Mesendoderm (in vitro differentiated cells): ENCODE measurements around the gene TBC1D14.
A peak's percentile ranks its signal among the peaks of the same experiment; 100 is the strongest.

Experiments
- DNase-seq: peaks from one replicate; pipeline ENCODE4 v3.0.0; 2013
- H2AK5ac ChIP-seq: 2 replicates; pipeline ENCODE4 v1.6.1; 2013; ENCODE audit warnings: low read length, inconsistent platforms
- H2BK120ac ChIP-seq: 2 replicates; pipeline ENCODE4 v1.6.1; 2013; ENCODE audit warnings: low read depth, mild to moderate bottlenecking, low read length, moderate library complexity, mixed read lengths
- H2BK15ac ChIP-seq: replicated peaks from 2 replicates; pipeline ENCODE4 v1.6.1; 2013; ENCODE audit warnings: low read depth, mild to moderate bottlenecking, moderate library complexity
- H2BK5ac ChIP-seq: 2 replicates; pipeline ENCODE4 v1.6.1; 2013; ENCODE audit warnings: low read length, inconsistent platforms
- H3K18ac ChIP-seq: 2 replicates; pipeline ENCODE4 v1.6.1; 2013; ENCODE audit warnings: mild to moderate bottlenecking, low read length, mixed read lengths
- H3K23ac ChIP-seq: one replicate; pipeline ENCODE4 v1.6.1; 2013; ENCODE audit warnings: low read length
- H3K27ac ChIP-seq: 2 replicates; pipeline ENCODE4 v1.5.1; 2013; ENCODE audit warnings: low read depth, mild to moderate bottlenecking, inconsistent platforms, low read length, moderate library complexity
- H3K27me3 ChIP-seq: 2 replicates; pipeline ENCODE4 v1.6.1; 2013; ENCODE audit warnings: low read length, control low read depth, mild to moderate bottlenecking, inconsistent platforms; ENCODE audit not compliant: insufficient read depth, poor library complexity
- H3K36me3 ChIP-seq: 2 replicates; pipeline ENCODE4 v1.6.1; 2013; ENCODE audit warnings: low read length, inconsistent platforms; ENCODE audit not compliant: control insufficient read depth, insufficient read depth
- H3K4ac ChIP-seq: one replicate; pipeline ENCODE4 v1.6.1; 2013; ENCODE audit warnings: low read depth, mild to moderate bottlenecking, low read length, moderate library complexity
- H3K4me1 ChIP-seq: 2 replicates; pipeline ENCODE4 v1.6.1; 2013; ENCODE audit warnings: low read depth, low read length, inconsistent platforms; ENCODE audit not compliant: control insufficient read depth
- H3K4me2 ChIP-seq: 2 replicates; pipeline ENCODE4 v1.6.1; 2013; ENCODE audit warnings: low read length
- H3K4me3 ChIP-seq: 2 replicates; pipeline ENCODE4 v1.5.1; 2013; ENCODE audit warnings: mild to moderate bottlenecking, low read length
- H3K56ac ChIP-seq: one replicate; pipeline ENCODE4 v1.6.1; 2013; ENCODE audit warnings: low read length
- H3K79me1 ChIP-seq: 2 replicates; pipeline ENCODE4 v1.6.1; 2013; ENCODE audit warnings: low read length, inconsistent platforms
- H3K79me2 ChIP-seq: 2 replicates; pipeline ENCODE4 v1.6.1; 2013; ENCODE audit warnings: mild to moderate bottlenecking, low read length; ENCODE audit not compliant: control insufficient read depth, insufficient read depth
- H3K9ac ChIP-seq: 2 replicates; pipeline ENCODE4 v1.6.1; 2013; ENCODE audit warnings: low read length, inconsistent platforms
- H4K5ac ChIP-seq: one replicate; pipeline ENCODE4 v1.6.1; 2013; ENCODE audit warnings: low read length
- H4K8ac ChIP-seq: one replicate; pipeline ENCODE4 v1.6.1; 2013; ENCODE audit warnings: low read depth, mild to moderate bottlenecking, control low read depth, low read length, moderate library complexity
- WGBS: extraction: QIAGEN DNeasy Blood & Tissue Kit; methylation state at CpG from one replicate; pipeline ENCODE4 v1.1.7; 2013; ENCODE audit warnings: low lambda C conversion rate, missing lambda C conversion rate; ENCODE audit not compliant: insufficient coverage; ENCODE audit errors: extremely low coverage; 5-methylcytosine and 5-hydroxymethylcytosine counted together

TBC1D14 gene

DNA sequence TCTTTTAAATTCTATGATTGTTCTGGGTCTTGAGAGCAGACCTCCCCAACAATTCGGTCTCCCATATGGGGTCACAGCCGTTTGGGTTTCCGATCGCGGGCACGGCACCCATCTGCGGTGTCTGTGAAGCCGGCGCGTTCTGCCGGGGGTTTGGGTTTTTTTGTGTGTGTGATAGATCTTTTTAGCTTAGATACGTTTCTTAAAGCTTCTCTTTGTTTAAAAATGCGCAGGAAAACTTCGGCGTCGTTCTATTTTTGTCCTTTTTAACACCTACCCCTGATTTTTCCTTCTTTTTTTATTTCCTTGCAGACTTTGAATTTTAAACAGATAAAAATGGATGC lies 34.2 kb downstream of the TBC1D14 start:
- Histone ChIP-seq H3K36me3 (no peaks in the 10 kb centered on the region), H2BK5ac (no peak overlapping the region), H3K4me2 (no peak overlapping the region), H2BK120ac (no peak overlapping the region), H3K79me2 (peaks cover 1% of the 10 kb centered on the region), H3K56ac (no peak overlapping the region), H2AK5ac (no peak overlapping the region), H3K4me3 (no peak overlapping the region), H3K4ac (no peak overlapping the region), H2BK15ac (no peak overlapping the region), H3K27me3 (no peaks in the 10 kb centered on the region), H4K5ac (no peak overlapping the region), H3K9ac (no peak overlapping the region), H3K4me1 (peaks cover 10% of the 10 kb centered on the region), H4K8ac (no peak overlapping the region), H3K79me1 (peaks cover 1% of the 10 kb centered on the region), H3K18ac (no peak overlapping the region), H3K27ac (no peak overlapping the region), H3K23ac (no peak overlapping the region)
- no CpG with 5 or more reads among the region's 16 CpGs for WGBS
- no peak for DNase-seq

DNA sequence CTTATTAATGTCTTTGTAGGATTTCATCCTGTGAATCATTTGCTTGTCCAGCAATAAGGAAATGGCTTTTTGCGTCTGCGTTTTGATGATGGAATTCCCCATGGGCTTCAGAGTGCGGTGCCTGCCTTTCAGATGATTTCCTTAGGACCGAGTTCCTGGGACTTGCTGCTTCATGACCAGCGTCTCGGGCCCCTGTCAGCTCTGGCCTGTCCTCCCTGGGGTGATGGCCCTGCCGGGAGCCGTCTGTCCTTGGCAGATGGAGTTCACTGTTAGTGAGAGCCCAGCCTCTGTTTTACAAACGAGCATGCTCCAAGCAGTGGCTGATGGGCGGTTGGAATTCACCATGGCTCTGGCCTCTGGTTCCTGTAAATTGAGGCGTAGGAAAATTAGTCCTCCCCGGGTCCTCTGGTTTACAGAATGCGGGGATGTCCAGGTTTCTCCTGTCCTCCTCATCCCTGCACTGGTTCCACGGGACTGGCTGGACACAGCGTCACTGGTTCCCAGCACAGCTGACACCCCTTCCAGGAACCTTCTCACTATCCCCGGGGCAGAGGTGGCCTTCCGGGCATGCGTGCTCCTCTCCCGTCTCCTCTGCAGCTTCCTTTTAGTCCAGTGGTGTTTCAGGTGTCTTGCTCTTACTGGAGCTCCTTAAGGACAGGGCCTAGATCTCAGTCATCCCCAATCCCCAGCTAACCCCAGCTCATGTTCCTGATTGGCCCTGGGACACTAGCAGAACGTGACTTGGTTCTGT lies 34.9 kb downstream of the TBC1D14 start:
- no peaks in the 10 kb centered on the region for H3K36me3 ChIP-seq
- no peak overlapping the region for H3K27ac ChIP-seq
- H3K23ac ChIP-seq, result no peak overlapping the region
- no peak overlapping the region for H4K8ac ChIP-seq
- H3K79me2 ChIP-seq, result peaks cover 1% of the 10 kb centered on the region
- no peak overlapping the region for H2BK15ac ChIP-seq
- H3K56ac ChIP-seq, result no peak overlapping the region
- H3K4ac ChIP-seq, result no peak overlapping the region
- no peak overlapping the region for H3K9ac ChIP-seq
- peaks cover 1% of the 10 kb centered on the region for H3K79me1 ChIP-seq
- WGBS, result no CpG with 5 or more reads among the region's 20 CpGs
- H2AK5ac ChIP-seq, result no peak overlapping the region
- no peak overlapping the region for H2BK5ac ChIP-seq
- no peak overlapping the region for H3K18ac ChIP-seq
- H3K4me2 ChIP-seq, result no peak overlapping the region
- peaks cover 10% of the 10 kb centered on the region for H3K4me1 ChIP-seq
- no peak overlapping the region for H2BK120ac ChIP-seq
- no peak overlapping the region for H4K5ac ChIP-seq
- H3K4me3 ChIP-seq, result no peak overlapping the region
- no peaks in the 10 kb centered on the region for H3K27me3 ChIP-seq
- DNase-seq, result no peak

DNA sequence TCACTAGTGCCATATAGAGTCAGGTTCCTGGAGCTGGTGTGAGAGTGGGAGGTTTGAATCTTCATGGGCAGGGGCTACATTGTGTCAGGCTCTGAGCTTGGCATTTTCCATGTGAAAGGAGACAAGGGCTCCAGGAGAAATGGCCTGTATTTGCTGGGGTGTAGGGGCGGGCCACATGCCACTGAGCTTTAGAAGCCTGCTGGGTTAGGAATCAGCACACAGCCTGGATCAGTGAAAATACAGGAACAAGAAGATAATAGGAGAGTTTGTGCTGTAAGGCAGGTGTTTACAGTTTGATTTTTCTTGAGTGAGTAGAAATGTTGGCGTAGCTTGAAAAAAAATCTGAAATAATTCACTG lies 35.4 kb downstream of the TBC1D14 start:
- Histone ChIP-seq H3K79me1 (peaks cover 1% of the 10 kb centered on the region), H3K23ac (no peak overlapping the region), H3K4me1 (peaks cover 10% of the 10 kb centered on the region), H3K4me2 (no peak overlapping the region), H3K9ac (no peak overlapping the region), H3K18ac (no peak overlapping the region), H3K36me3 (no peaks in the 10 kb centered on the region), H3K79me2 (peaks cover 1% of the 10 kb centered on the region), H3K27ac (no peak overlapping the region), H2BK120ac (no peak overlapping the region), H2BK5ac (no peak overlapping the region), H4K5ac (no peak overlapping the region), H2AK5ac (no peak overlapping the region), H3K56ac (no peak overlapping the region), H3K4me3 (no peak overlapping the region), H3K27me3 (no peaks in the 10 kb centered on the region), H4K8ac (no peak overlapping the region), H3K4ac (no peak overlapping the region), H2BK15ac (no peak overlapping the region)
- no peak for DNase-seq
- no CpG with 5 or more reads among the region's 2 CpGs for WGBS

DNA sequence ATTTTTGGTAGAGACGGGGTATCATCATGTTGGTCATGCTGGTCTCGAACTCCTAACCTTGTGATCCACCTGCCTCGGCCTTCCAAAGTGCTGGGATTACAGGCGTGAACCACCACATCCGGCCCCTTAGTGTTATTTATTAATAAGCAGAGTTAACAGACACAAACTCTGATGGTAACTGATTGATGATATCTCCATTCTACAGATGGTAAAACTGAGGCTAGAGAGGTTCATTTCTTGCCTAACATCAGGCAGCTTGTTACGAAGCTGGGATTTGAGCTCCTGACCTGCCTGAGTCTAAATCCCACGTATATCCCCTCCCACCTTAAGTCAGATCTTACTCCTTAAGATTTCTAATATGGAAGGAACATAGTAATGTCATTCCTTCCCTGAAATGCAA lies 36.9 kb downstream of the TBC1D14 start:
- Histone ChIP-seq H2BK5ac (no peak overlapping the region), H3K4ac (no peak overlapping the region), H3K4me1 (peaks cover 8% of the 10 kb centered on the region), H3K23ac (no peak overlapping the region), H3K56ac (no peak overlapping the region), H3K18ac (no peak overlapping the region), H3K9ac (no peak overlapping the region), H3K79me1 (peaks cover 1% of the 10 kb centered on the region), H4K5ac (no peak overlapping the region), H2AK5ac (no peak overlapping the region), H3K79me2 (peaks cover 1% of the 10 kb centered on the region), H3K27me3 (no peaks in the 10 kb centered on the region), H4K8ac (no peak overlapping the region), H3K27ac (no peak overlapping the region), H2BK15ac (no peak overlapping the region), H3K4me3 (no peak overlapping the region), H3K36me3 (no peaks in the 10 kb centered on the region), H3K4me2 (no peak overlapping the region), H2BK120ac (no peak overlapping the region)
- no CpG with 5 or more reads among the region's 7 CpGs for WGBS
- DNase-seq, result no peak

DNA sequence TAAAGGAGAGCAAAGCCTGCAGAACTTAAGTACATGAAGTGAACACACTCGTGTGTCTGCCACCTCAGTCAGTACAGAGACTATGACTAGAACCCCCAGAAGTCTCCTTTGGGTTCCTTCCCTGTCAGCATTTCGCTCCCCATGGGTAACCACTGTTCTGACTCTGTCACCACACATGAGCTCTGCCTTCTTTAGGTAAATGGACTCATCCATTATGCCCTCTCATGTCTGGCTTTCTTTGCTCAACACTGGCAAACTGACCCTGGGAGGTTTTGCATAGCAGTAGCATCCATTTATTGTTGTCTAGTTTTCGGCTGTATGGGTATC lies 38.5 kb downstream of the TBC1D14 start:
- H3K27me3 ChIP-seq, result no peaks in the 10 kb centered on the region
- WGBS, result no CpG with 5 or more reads among the region's 3 CpGs
- H3K27ac ChIP-seq, result no peak overlapping the region
- no peak overlapping the region for H3K18ac ChIP-seq
- H3K79me1 ChIP-seq, result peaks cover 1% of the 10 kb centered on the region
- H3K4me2 ChIP-seq, result no peak overlapping the region
- no peak overlapping the region for H4K5ac ChIP-seq
- no peaks in the 10 kb centered on the region for H3K36me3 ChIP-seq
- H2AK5ac ChIP-seq, result no peak overlapping the region
- no peak overlapping the region for H3K4me3 ChIP-seq
- DNase-seq, result no peak
- H3K56ac ChIP-seq, result peak overlapping the region; percentile 25
- peaks cover 3% of the 10 kb centered on the region for H3K4me1 ChIP-seq
- H3K23ac ChIP-seq, result no peak overlapping the region
- peaks cover 1% of the 10 kb centered on the region for H3K79me2 ChIP-seq
- H4K8ac ChIP-seq, result no peak overlapping the region
- no peak overlapping the region for H3K4ac ChIP-seq
- H3K9ac ChIP-seq, result no peak overlapping the region
- H2BK15ac ChIP-seq, result no peak overlapping the region
- no peak overlapping the region for H2BK120ac ChIP-seq
- no peak overlapping the region for H2BK5ac ChIP-seq

DNA sequence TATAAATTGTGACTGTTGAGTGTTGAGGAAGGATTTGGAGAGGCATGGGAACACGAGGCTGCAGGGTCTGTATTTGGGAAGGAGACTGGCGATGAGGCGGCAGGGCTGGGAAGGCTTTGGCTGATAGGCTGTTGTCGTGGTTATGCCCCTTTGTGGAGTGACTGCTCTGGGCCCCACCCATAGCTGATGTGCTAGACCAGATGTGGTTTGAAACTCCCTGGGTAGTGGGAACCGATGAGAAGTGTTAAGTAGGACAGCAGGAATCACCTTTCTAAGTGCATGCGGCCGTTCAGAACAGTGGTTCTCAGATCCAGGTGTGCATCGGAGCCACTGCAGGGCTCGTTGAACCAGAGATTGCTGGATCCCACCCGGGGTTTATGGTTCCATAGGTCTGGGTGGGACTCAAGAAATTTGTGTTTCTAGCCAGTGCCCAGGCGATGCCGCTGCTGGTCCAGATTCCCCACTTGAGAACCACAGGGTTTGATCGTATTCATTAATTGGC lies 42.3 kb downstream of the TBC1D14 start:
- Histone ChIP-seq H2AK5ac (no peak overlapping the region), H3K4me1 (peaks cover 6% of the 10 kb centered on the region), H4K8ac (no peak overlapping the region), H3K36me3 (no peaks in the 10 kb centered on the region), H3K23ac (no peak overlapping the region), H3K4me2 (no peak overlapping the region), H3K27me3 (no peaks in the 10 kb centered on the region), H4K5ac (no peak overlapping the region), H3K9ac (no peak overlapping the region), H3K56ac (peak overlapping the region; percentile 4), H2BK5ac (no peak overlapping the region), H3K4me3 (no peak overlapping the region), H3K79me2 (peaks cover 1% of the 10 kb centered on the region), H2BK120ac (no peak overlapping the region), H3K4ac (no peak overlapping the region), H3K79me1 (peaks cover 1% of the 10 kb centered on the region), H3K27ac (peak overlapping the region; percentile 36), H3K18ac (no peak overlapping the region), H2BK15ac (no peak overlapping the region)
- peak; percentile 92 for DNase-seq
- 100% methylated on average over 1 of the region's 13 CpGs for WGBS
